Sigmoid colon (tissue), 3 donors: ENCODE results near the gene BRME1.

Experiments used
- POLR2A ChIP-seq, 2 donors: fragments of 450-650 bp; IDR thresholded peaks; one replicate each; pipeline ENCODE4 v1.6.1; 2016; ENCODE audit warnings: antibody characterized with exemption in 2 of 2, mild to moderate bottlenecking in 2 of 2, moderate library complexity in 2 of 2
- TF ChIP-seq, protein P1 (sequence below), 4 experiments: fragments of 450-650 bp in 3 of 4; fragments of 200-600 bp in 1 of 4; IDR thresholded peaks; one replicate each; pipeline ENCODE4 v1.5.1; 2016 to 2019; ENCODE audit warnings: antibody characterized with exemption in 4 of 4, mild to moderate bottlenecking in 3 of 4, moderate library complexity in 2 of 4

DNA sequence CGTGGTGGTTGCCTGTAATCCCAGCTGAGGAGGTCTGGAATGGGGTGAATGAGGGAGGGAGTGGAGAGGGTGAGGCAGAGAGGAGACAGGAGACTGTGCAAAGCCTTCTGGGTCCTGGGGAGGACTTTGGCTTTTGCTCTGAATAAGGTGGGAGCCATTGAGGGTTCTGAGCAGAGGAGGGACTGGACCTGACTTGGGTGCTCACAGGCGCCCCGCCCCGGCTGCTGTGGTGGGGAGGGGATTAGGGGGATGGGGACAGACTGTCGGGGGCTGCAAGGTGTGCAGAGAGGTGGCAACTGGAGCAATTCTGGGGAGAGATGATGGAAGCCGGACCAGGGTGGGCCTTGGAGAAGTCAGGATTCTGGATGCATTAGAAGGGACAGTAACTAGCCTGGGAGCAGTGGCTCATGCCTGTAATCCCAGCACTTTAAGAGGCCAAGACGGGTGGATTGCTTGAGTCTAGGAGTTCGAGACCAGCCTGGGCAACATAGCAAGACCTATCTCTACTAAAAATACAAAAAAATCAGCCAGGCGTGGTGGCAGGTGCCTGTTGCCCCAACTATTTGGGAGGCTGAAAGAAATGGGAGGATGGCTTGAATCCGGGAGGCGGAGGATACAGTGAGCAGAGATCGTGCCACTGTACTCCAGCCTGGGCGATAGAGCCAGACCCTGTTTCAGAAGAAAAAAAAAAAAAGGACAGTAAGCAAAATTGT lies 45.1 kb downstream of the BRME1 start:
- no peak for TF ChIP-seq POLR2A (IDR thresholded peaks at IDR 0.05)
- TF ChIP-seq, protein P1, sequence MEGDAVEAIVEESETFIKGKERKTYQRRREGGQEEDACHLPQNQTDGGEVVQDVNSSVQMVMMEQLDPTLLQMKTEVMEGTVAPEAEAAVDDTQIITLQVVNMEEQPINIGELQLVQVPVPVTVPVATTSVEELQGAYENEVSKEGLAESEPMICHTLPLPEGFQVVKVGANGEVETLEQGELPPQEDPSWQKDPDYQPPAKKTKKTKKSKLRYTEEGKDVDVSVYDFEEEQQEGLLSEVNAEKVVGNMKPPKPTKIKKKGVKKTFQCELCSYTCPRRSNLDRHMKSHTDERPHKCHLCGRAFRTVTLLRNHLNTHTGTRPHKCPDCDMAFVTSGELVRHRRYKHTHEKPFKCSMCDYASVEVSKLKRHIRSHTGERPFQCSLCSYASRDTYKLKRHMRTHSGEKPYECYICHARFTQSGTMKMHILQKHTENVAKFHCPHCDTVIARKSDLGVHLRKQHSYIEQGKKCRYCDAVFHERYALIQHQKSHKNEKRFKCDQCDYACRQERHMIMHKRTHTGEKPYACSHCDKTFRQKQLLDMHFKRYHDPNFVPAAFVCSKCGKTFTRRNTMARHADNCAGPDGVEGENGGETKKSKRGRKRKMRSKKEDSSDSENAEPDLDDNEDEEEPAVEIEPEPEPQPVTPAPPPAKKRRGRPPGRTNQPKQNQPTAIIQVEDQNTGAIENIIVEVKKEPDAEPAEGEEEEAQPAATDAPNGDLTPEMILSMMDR (IDR thresholded peaks at IDR 0.05) = no peak
